ENCODE measurements around the gene HGS.
A peak's percentile ranks its signal among the peaks of the same experiment; 100 is the strongest.

HGS gene

DNA sequence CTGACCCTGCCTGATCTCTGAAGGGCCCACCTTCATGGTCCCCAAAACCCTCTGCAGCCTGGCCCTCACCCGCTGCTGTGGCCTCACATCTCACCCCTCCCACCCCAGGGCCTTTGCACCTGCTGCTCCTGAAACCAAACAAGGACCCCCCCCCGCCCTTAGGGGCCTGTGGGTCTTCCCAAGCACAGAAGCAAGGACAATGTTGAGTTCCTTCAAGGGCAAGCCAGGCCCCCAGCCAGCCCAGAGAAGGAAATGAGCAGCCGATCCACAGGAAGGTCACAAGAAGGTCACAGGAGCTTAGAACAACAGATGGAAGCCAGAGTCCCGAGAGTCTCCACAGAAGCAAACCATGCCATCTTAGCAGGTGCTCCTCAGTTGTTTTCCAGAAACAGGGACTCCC lies 27.0 kb upstream of the HGS start:
- no peak for DNase-seq

DNA sequence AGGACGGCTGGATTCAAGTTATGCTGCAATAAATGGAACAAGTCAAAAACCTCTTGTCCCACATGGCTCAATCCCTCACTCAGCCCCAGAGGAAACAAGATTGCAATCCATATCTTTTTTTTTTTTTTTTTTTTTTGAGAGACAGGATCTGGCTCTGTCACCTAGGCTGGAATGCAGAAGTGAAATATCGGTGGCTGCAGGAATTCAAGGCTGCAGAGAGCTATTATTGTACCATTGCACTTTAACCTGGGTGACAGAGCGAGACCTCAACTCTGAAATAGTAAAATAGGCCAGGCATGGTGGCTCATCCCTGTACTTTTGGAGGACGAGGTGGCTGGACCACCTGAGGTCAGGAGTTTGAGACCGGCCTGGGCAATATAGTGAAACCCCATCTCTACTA lies 24.8 kb upstream of the HGS start:
- DNase-seq = no peak

DNA sequence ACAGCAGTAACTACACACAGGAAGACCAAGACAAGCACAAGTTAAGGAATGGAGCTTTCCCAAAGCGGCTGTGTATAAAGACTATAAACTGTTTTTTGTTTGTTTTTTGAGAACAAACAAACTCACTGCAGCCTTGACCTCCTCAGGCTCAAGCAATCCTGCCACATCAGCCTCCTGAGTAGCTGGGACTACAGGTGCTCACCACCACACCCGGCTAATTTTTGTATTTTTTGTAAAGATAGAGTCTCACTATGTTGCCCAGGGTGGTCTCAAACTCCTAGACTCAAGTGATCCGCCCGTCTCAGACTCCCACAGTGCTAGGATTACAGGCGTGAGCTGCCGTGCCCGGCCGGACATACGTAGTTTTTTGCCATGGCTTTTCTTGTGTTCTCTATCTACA lies 23.4 kb upstream of the HGS start:
- DNase-seq = no peak

DNA sequence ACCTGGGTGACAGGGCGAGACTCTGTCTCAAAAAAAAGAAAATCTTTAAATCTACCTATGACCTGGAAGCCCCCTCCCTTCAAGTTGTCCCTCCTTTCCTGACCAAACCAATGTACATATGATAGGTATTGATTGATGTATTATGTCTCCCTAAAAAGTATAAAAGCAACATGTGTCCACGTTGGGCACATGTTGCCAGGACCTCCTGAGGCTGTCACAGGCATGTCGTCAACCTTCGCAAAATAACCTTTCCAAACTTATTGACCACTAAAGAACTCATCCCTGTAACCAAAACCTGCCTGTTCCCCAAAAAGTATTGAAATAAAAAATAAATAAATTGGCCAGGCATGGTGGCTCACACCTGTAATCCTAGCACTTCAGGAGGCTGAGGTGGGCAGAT lies 21.8 kb upstream of the HGS start:
- DNase-seq = no peak

DNA sequence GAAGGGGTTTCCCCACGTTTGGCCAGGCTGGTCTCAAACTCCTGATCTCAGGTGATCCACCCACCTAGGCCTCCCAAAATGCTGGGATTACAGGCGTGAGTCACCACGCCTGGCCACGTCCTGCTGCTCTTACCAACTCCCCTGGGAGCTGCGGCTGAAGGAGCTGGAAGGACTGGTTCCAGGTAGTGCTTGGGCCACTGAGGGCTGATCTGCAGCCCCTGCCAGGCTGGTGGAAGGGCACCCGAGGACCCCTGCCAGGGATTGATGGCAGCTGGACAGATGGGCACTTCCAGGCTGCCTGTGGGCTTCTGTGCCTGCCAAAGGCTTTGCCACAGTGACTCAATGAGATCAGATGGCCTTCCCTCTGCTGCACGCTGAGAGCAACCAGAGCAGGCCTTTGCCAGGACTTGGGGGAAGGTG lies 19.8 kb upstream of the HGS start:
- DNase-seq = no peak

DNA sequence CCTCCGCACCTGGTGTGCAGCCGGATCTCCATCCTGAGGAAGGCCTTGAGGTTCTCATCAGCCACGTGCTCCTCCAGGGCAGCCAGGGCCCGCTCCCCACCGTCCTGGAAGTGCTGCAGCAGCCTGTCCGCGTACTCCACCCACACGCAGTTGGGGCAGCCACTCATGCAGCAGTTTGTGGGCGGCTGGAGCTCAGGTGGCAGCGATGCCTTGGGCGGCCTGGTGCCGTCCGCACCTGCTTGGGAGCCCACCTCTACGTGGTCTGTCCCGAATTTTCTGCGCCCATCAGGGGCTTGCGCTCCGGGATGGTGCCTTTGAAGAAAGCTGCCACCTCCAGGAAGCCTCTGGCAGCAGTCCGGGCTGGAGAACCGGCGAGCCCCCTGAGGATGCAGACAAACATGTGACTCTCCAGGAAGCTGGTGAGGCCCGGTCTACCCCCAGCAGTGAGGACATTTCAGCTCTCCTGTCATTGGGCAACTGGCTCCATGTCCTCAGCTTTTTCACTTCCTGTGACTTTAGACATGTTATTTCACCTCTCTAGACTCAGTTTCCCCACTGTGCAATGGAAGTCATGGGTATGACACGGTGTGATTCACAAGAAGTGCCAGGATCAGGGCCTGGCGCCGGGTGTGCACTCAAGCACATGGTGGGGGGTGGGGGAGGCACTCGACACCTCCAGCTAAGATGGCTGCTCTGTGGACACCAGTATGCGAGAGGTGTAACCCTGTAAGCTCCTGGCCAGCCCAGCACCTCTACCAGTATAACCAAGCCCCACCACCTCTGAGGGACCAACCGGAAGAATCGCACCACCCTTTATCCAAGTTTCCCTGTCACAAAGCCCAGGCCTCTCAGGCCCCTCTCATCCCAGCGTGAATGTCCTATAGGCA lies 18.4 kb upstream of the HGS start:
- DNase-seq = no peak

DNA sequence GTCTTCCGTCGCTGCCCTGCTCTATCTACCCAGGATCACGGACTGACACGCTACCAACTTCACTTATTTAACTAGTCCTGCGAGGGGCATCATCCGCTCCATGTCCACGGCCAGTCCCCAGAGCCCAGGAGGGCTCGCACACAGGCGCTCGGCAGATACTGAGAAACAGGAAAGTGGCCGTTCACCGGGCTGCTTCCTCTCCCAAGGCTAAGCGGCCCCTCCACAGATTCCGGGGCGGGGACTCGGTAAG lies 17.8 kb upstream of the HGS start:
- no peak for DNase-seq

DNA sequence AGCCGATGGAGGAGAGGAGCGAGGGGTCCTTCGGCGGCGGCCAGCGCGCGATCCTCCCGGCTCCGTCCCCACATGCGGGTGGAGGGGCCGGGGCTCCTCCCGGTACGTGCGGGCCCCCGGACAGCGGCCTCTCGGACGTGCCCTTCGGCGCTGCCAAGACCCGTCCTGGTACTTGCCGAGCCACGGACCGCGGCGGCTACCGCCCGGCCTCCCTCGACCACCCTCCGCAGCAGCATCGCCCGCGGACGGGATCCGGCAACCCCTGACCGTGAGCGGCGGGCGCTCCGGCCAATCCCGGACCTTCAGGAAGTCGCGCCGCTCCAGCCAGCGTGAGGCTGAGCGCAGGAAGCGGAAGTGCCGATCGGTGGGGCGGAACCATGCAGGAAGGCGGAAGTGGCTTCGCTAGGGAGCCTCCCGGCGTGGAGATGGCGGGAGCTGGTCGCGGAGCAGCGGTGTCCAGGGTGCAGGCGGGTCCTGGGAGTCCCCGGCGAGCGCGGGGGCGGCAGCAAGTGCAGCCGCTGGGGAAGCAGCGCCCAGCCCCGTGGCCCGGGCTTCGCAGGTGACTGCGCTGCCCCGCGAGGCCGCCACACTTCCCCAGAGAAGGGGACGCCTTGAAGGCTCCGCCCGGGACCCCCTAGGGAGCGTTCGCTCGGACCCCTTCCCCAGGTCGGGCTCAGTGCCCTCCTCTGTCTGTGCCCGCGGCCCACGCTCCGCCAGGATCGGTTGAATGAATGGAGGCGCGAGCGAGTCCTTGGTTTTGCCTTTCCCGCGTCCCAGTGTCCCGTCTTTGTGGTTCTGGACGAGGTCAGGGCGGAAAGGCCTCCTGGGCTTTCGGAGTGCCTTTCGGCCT lies 17.2 kb upstream of the HGS start, which contains the start of the genes CCDC137 and OXLD1:
TSS of gene CCDC137 (plus strand) at position 396 of the 850 bp plus-strand sequence. CDS start at position 426, 30 bp downstream.
TSS of gene OXLD1 (minus strand) at position 264 of the 850 bp plus-strand sequence. CDS start at position 236, 28 bp downstream.
- DNase-seq = peak; percentile 87

DNA sequence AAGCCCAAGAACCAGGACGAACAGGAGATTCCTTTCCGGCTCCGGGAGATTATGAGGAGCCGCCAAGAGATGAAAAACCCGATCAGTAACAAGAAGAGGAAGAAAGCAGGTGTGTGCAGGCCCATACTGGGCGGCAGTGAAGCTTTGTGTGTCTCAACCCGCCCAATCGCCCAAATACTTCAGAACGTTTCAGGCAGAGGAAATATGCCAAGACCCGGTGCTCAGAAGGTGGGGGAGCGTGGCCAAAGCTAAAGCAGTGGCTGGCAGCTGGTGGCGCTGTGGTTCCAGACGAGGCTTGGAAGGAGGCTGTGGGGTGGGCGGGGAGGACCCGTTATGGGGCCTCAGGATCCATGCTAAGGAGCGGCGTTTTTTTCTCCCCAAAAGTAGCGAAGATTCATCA lies 16.1 kb upstream of the HGS start:
- no peak for DNase-seq

DNA sequence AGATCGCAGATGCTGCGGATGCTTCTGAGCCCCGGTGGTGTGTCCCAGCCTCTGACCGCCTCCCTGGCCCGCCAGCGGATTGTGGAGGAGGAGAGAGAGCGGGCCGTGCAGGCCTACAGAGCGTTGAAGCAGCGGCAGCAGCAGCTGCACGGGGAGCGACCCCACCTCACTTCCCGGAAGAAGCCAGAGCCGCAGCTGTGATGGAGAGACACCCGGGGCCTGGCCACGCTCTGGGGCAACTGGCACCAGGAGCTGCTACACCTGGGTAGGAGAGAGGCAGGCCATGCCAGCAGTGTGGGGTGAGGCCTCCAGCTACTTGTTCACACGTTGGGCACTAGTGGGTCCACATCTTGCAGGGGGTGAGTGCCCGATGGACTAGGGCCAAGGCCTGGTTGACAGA lies 11.3 kb upstream of the HGS start:
- no peak for DNase-seq

DNA sequence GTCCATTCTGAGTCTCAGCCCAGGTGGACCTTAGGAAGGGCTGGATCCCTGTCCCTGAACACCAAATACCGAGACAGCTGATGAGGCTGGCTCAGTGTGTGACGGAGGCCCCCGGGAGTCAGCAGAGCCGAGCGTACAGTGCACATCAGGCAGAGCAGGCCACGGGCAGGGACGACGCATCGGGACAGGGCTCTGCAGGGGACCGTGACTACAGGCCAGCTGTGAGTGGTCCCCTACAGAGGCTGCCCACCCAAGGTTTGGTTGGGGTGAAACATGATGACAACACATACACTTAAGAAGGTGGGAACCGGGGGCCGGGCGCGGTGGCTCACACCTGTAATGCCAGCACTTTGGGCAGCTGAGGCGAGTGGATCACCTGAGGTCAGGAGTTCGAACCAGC lies 10.9 kb upstream of the HGS start:
- DNase-seq = no peak

DNA sequence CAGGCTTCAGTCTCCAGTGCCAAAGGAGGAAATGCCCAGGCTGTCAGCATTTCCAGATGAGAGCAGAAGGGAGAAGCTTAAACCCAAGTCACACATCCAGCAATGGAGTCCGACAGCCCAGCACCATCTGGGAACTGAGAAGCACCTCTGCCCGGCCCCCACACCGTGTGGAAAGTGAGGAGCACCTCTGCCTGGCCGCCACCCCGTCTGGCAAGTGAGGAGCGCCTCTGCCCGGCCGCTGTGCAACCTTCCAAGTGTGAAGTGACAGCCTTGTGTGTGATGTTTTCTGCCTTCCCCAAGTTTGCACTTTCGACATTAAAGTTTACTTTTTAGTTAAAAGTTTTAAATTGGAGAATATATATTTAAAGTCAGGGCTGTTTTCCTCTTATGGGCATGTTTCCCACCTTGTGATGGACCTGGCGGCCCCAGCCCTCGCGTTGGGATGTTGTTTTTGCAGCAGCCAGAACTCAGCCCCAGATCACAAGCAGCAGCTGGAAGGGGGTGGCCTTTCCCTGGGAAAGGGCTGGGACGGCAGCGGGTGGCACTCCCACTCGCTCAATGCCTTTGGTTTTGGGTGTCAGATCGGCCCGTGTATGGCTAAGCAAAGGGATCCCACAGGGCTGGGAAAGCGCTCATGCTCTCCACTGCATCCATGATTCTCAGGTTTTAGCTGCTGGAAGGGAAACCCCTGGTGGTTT lies 10.1 kb upstream of the HGS start:
- DNase-seq = no peak

DNA sequence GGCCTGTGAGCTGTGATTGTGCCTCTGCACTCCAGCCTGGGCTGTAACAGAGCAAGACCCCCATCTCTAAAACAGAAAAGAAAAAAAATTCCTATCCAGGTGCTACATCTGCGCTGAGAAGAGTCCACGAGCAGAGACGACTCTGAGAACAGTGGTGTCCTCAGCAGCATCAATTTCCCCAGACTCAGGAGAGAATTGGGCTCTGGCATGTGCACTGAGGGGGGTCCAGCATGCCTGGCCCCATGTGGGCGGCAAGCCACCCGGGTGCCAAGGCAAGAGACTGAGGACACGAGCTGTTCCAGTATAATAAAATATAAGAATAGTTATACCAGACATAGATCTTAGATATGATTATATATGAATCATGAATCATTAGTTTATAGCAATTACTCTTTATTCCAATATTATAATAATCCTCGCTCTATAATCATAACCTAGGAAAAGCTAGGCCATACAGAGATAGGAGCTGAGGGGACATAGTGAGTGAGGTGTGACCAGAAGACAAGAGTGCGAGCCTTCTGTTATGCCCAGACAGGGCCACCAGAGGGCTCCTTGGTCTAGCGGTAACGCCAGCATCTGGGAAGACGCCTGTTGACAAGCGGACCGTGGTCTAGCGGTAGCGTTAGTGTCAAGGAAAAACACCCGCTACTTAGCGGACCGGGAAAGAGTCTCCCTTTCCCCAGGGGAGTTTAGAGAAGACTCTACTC lies 8.1 kb upstream of the HGS start:
- DNase-seq = peak; percentile 26

DNA sequence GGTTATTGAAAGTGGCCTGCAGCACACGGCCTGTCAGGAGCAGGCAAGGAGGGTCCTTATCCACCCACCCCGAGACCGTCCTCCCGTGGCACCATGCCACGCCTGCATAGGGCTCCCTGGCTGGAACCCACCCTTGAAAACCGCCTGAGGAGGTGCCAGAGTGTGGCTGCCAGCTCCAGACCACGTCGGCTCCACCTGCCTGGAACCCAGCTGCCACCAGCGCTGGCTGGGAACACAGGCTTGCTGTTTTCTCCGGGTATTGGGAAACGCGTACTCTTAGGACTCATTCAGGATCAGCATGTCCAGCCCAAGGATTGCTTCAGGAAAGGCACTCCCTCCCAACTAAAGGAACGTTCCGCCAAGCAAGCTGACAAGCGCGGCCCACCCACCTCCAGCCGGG lies 6.9 kb upstream of the HGS start:
- no peak for DNase-seq

DNA sequence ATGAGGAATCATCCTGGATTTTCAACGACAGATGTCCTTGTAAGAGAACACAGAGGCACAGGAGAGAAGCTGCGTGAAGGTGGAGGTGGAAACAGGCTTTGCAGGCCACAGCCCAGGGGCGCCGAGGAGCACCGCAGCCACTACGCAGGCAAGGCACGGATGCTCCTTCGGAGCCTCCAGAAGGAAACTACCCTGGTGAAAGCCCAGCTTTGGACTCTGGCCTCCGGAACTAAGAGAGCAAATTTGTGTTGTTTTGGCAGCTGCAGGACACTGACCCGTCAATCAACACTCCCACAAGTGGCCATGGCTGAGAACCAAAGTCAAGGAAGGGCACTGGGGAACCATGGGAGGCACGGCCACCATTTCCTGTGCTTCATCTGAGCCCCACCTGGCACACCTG lies 3.7 kb upstream of the HGS start:
- no peak for DNase-seq

DNA sequence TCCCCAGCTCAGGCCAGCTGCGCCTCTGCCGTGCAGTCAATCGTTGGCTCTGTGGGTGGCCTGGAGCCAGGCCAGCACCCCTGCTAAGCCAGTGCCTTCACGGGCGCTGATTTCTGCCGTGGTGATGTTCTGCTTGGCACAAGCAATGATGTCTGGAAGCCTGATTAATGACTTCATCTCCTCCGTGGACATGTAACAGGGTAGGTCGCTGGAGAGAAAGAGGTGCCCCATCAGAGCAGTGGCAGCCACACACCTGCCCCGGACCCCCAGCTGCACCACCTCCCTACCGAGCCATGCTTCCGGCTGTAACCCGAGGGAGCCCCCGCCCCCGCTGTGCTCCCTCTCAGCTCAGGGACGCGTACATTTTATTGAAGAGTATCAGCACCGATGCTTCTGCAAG lies 2.1 kb upstream of the HGS start:
- no peak for DNase-seq

DNA sequence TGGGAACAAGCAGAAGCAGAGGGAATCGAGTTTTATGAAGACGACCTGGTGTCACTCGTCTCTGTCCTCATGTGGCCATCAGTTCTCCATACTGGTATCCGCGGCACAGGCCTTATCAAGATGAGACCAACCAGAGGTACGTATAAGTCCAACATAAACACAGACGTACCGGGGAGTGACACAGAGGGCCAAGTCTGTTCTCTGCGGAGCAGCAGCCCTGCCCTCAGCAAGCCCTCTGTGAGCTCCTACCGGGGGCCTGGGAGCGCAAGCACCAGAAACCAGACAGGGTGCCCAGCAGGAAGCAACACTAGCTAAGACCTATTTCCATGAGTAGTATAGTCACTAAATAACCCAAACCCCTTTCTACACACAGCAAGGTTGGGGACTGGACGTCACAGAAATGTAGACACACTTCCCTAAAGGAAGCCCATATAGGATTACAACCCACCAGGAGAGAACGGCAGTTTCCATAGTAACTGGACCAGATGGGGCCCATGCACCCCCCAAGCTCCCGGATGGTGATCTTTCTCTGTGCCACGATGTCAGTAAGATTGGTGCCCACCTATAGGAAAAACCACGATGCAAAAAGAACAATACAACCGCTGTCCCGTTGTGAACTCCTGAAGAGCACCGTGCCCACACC lies 1.1 kb upstream of the HGS start:
- DNase-seq = no peak

DNA sequence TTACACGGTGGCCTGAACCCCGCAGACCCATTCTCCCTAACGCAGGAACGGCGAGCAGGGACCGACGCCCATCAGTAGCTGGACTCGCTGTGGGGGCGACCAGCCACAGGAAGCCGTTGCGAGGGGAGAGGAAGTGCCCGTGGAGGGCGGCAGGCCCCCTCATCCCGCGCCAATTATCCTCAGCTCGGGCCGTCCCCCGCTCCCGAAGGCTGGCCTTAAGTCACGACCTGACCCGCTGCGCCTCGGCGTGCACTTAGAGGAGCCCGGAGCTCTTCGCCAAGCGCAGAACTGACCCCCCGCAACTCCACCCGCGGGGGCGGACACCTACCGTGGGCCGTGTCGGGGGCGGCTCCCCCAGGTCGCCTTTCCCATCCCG lies 615 bp upstream of the HGS start:
- DNase-seq = no peak

DNA sequence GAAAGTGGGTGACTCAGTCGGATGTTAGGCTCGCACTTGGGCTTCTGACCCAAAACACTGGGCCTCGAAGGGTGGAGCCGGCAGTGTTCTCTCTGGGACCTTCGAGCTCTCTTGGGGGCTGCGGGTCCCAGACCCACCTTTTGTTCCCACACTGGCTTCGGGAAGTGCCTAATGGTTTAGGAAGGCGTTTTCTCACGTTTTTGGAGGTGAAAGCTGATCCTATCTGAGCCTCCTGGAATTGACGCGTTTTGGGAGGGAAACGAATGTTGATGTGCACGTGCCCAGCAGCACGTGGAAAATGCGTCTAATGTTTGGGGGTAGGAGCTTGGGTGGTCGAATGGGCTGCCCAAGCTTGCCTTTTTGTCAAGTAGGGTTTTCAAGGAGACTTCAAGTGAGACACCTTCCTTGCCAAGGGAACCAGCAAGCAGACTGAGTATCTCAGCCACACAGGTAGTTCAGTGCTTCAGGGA lies 666 bp downstream of the HGS start:
- no peak for DNase-seq

DNA sequence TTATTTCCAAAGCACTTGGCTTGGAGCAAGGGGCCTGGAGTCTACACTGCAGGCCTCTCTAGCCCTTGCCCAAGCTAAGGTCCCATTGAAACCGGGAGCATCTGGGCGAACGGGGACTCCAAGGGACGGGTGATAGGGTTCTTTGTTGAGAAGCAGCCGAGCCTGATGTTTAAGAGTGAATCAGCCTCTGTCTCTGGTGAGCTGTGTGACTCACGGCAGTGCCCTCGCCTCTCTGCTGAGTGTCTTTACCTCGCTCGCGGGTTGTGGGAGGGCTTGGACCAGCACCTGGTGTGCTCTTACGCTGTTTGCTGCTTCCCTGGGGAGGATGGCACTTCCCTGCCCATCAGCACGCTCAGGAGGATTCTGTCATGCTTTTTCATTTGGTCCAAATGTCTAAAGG lies 1.3 kb downstream of the HGS start:
- DNase-seq = no peak

DNA sequence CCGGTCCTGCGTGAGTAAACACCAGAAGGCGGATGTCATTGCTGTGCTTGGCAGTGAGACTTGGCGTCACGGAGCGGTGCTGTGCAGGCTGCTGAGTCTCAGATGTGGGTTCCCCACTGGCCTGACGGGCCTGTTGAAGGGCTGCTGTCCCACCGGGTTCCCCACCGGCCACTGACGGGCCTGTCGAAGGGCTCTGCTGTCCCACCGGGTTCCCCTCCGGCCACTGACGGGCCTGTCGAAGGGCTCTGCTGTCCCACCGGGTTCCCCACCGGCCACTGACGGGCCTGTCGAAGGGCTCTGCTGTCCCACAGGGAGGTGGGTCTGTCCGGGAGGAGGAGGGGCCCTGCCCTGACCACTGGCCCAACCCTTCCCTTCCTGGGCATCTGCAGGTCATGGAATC lies 2.8 kb downstream of the HGS start:
- DNase-seq = no peak

DNA sequence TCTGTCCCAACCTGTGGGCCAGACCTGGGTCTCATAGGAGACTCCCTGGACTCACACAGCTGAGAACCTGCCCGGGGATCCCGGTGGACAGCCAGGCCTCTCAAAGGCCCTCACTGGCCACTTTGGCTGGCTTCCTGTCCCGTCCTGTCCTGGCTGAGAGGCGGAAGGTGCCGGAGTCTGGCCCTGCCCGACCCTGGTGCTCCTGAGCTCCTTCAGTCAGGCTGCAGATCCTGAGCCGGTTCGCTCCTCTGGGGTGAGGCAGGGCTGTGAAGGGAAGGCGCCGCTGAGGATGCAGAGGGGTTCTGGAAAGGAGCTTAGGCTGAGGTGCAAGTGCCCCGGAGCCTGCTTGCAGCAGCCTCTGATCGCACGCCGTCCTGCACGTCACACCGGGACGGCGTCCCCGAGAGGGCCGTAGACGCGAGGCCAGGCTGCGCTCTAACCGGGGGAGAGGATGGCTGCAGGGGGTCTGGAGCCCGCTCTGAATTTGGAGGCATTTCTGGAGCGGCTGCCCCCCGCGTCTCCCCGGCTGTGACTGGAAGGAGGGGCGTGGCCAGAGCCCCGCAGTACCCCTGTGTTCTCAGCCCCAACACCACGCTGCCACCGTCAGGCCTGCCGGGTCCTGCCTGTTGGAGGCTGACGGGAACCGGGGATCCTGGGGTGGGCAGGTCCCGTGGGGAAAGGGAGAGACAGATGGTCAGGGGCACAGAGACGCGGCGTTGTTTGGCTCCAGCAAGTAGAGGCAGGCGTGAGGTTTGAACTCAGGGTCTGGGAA lies 4.1 kb downstream of the HGS start:
- DNase-seq = no peak

Data from NCI-H1105 treated with DMSO at 0.1 percent for 48 hours (cell line).